NCI-H146 (cell line): ENCODE results near the gene SPOCK3.
"Not testable (repeated sequence)": the region's sequence is repeated elsewhere in the genome, so short reads cannot be mapped to it uniquely, and the experiment has no call there.

Experiments
- DNase-seq: peaks from one replicate; lab custom pipeline; 2025; lab: John Stamatoyannopoulos, UW

SPOCK3 gene

GRCh38 chr4:167035390-167035789, 198.9 kb downstream of the SPOCK3 start:
- no peak for DNase-seq

GRCh38 chr4:167034983-167035382, 199.3 kb downstream of the SPOCK3 start:
- no peak for DNase-seq

- no peak for DNase-seq
Observed at GRCh38 chr4:167032871-167033270, 201.4 kb downstream of the SPOCK3 start.

GRCh38 chr4:167031534-167032156, 202.6 kb downstream of the SPOCK3 start:
- DNase-seq: no peak

- no peak for DNase-seq
Observed at GRCh38 chr4:167028976-167029375, 205.3 kb downstream of the SPOCK3 start.

- DNase-seq: no peak
Observed at GRCh38 chr4:167025670-167026069, 208.6 kb downstream of the SPOCK3 start.

GRCh38 chr4:167023364-167023925, 210.8 kb downstream of the SPOCK3 start:
- no peak for DNase-seq

- DNase-seq: peak; percentile 32
Observed at GRCh38 chr4:167021545-167022155, 212.6 kb downstream of the SPOCK3 start.

- DNase-seq: no peak
Observed at GRCh38 chr4:167020410-167020809, 213.9 kb downstream of the SPOCK3 start.

GRCh38 chr4:167014944-167015343, 219.3 kb downstream of the SPOCK3 start:
- DNase-seq: no peak

GRCh38 chr4:167003326-167003725, 231.0 kb downstream of the SPOCK3 start:
- no peak for DNase-seq

- no peak for DNase-seq
Observed at GRCh38 chr4:167000141-167000852, 234.0 kb downstream of the SPOCK3 start.

- no peak for DNase-seq
Observed at GRCh38 chr4:166996216-166996615, 238.1 kb downstream of the SPOCK3 start.

GRCh38 chr4:166994686-166995085, 239.6 kb downstream of the SPOCK3 start:
- no peak for DNase-seq

GRCh38 chr4:166991006-166991561, 243.2 kb downstream of the SPOCK3 start:
- DNase-seq: no peak

- DNase-seq: no peak
Observed at GRCh38 chr4:166989886-166990285, 244.4 kb downstream of the SPOCK3 start.

GRCh38 chr4:166987026-166987425, 247.3 kb downstream of the SPOCK3 start:
- no peak for DNase-seq

- no peak for DNase-seq
Observed at GRCh38 chr4:166981847-166982246, 252.4 kb downstream of the SPOCK3 start.

- DNase-seq: no peak
Observed at GRCh38 chr4:166980419-166980818, 253.9 kb downstream of the SPOCK3 start.

- no peak for DNase-seq
Observed at GRCh38 chr4:166977596-166977995, 256.7 kb downstream of the SPOCK3 start.

- no peak for DNase-seq
Observed at GRCh38 chr4:166972071-166972470, 262.2 kb downstream of the SPOCK3 start.

- not testable (repeated sequence) for DNase-seq
Observed at GRCh38 chr4:166968219-166968618, 266.1 kb downstream of the SPOCK3 start.

- DNase-seq: no peak
Observed at GRCh38 chr4:166965562-166965961, 268.7 kb downstream of the SPOCK3 start.
